HG03159 (cell line): ENCODE results near the gene VPS11.
"Not testable (repeated sequence)": the region's sequence is repeated elsewhere in the genome, so short reads cannot be mapped to it uniquely, and the experiment has no call there.

Source experiments
- ATAC-seq: cut with Tn5 transposase; IDR thresholded peaks from one replicate; pipeline ENCODE4 v1.9.1; 2021; ENCODE audit warnings: mild to moderate bottlenecking, moderate library complexity; ENCODE audit not compliant: unreplicated experiment

Gene VPS11

GRCh38 chr11:119034813-119035212 is 32.8 kb upstream of the VPS11 start:
- no peak for ATAC-seq

DNA sequence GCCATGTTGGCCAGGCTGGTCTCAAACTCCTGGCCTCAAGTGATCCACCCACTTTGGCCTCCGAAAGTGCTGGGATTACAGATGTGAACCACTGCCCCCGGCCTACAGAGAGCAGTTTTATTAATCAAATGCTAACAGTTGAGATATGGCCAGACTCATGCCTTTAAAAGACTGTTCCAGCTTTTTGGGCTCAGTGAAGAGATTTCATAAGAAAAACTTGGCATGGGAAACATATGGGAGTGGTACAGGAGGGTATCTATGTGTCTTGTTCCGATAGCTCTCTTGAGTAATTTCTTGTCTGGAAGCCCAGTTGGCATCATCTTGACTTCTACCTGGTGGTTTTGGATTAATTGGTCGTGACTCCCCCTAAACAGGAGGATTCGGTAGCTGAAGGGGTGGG is 28.7 kb upstream of the VPS11 start:
- no peak for ATAC-seq

GRCh38 chr11:119039471-119039870 is 28.1 kb upstream of the VPS11 start:
- not testable (repeated sequence) for ATAC-seq

GRCh38 chr11:119041821-119042514 is 25.6 kb upstream of the VPS11 start:
- no peak for ATAC-seq

GRCh38 chr11:119042927-119043326 is 24.7 kb upstream of the VPS11 start:
- no peak for ATAC-seq

DNA sequence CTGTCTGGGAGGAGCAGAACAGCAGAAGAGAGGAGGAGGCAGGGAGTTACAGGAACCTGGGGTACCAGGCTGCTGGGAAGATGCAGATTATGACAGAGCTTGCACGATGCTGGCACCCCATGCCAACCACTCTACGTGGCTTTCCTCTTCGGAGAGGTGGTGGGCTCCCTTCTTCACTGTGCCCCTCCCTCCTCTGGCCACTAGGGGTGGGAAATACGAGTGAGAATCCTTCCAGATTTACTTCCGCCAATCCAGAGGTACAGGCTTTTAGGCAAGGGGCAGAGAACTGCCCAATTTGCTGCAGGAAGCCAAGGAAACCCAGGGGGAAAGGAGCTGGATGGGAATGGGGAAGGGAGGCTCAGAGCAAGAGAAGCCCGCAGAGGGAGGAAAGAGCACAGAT is 22.9 kb upstream of the VPS11 start:
- no peak for ATAC-seq

GRCh38 chr11:119046489-119046888 is 21.1 kb upstream of the VPS11 start:
- ATAC-seq = no peak

- no peak for ATAC-seq
Observed at GRCh38 chr11:119047205-119047604, 20.4 kb upstream of the VPS11 start.

DNA sequence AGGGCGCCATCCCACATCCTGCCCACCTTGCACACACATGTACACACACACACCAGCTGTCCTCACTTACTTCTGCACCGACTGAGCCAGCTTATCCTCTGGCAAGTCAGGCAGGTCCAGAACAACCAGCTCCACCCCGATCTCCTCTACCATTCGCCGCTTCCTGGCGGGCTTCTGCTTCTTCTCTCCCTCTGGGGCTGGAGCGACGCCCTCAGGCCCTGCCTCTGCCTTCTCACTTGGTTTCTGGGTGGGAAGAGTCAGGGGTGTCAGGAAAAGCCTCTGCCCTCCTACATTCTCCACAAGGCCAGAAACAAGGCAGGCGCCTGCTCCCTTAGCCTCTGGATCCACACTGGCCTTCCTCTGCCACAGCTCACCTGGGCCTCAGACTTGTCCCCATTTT is 19.0 kb upstream of the VPS11 start:
- no peak for ATAC-seq

DNA sequence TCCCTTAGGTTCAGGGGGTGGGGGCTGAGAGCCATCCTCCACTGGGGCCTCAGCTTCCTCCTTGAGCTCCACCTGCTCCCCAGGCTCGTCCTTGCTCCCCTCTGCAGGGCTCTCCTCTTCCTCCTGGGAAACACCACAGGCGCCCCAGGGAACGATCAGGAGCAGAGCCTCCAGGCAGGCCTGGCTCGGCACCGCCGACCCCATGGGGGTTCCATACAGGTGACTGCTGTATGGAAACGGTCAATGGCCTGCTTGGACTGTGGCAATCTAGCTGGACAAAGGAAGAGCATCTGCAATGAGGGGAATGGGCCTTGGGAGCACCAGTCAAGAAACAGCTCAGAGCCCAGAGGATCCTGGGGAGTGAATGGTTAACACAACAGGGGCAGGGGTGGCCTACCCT is 18.5 kb upstream of the VPS11 start:
- no peak for ATAC-seq

- ATAC-seq = no peak
Observed at GRCh38 chr11:119051440-119052162, 16.0 kb upstream of the VPS11 start.

DNA sequence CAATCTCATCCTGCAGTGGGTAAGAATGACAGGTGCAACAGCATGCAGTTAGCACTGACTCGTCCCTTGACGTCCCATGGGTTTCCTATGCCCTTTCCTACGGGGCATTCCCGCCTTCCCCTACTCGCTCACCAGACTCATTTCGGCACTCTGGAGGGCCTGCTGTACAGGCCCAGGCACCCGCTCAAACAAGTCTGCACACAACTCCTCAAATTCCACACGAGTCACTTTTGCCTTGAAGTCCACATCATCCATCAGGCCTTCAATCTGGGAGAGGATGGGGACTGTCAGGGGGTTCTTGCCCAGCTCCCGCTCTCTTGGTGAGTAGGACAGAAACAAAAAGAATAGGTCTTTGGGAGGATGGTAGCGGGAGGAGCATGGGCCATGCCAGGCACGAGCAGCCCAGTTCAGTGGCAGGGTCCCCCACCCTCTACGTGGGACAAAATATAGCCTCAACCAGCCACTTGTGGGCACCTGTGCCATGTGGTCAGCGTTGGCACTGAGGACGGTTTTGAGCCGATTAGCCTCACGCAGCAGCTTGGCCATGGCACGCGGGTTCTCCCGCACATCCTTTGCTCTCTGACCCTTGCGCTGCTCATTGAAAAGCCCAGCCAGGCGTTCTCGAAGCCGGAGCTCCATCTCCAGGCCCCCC is 15.3 kb upstream of the VPS11 start:
- ATAC-seq = no peak

- no peak for ATAC-seq
Observed at GRCh38 chr11:119054418-119054817, 13.2 kb upstream of the VPS11 start.

- no peak for ATAC-seq
Observed at GRCh38 chr11:119055901-119056300, 11.7 kb upstream of the VPS11 start.

DNA sequence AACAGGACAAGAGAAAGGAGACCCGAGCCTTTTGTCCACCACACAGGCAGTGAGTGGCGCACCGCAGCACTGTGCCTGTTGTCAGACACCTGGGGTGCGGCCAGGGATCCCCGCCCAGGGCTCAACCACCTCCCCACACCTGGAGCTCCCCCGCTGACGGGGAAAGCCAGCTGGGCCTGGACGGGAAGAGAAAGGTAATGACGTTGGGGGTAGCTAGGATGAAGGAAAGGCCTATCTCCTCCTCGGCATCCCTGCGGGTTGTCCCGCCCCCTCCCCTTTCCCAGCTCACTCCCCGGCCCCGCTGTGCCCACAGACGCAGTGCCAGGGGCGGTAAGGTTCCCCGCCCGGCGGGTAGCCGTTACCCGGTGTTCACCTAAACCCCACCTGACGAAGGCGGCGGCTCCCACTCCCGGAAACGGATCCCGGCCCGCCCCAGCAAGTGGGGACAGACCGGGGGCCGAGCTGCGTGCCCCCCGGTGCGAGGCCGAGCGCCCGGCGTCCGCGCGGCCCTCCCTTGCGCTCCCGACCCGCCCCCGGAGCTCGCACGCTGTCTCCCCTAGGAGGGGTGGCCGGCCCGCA is 11.1 kb upstream of the VPS11 start:
- ATAC-seq = peak; percentile 8

DNA sequence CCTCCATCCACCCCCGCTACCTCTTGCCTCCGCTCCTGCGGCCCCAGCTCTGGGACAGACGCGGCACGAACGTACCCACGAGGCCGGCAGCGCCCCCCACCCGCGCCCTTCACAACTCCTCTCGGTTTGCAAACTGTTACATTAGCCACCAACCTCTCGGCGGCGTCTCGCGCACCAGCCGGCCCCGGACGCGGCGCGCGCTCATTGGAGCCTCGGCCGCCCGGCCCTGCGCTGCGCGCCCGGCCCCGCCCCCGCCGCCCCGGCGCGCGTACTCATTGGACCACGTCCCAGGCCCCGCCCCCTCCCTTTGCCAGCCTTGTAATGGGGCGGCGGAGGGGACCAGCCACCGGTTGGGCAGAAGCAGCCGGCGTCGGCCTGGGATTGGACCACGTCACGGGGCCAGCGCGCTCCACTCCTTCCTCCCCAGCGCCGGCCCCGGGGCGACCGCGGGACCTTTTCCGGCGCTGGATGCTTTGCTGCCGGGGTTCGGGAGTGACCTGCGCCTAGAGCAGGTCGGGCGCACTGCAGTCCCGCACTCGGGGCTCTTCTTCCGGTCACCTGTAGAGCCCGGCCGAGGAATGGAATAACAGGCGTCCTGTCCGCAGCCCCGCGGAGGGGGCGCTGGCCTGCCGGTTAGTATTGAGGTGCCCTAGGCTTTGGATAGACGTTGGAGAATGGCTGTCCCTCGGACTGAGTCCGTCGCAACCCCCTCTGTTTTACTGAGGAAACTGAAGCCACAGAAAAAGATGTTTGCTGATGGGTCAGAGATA is 10.4 kb upstream of the VPS11 start, which contains the start of gene HYOU1:
Gene HYOU1 (minus strand): TSS at position 206 of the 770 bp plus-strand sequence. CDS start 1,045 bp downstream, outside the sequence.
- ATAC-seq = peak; percentile 86

- not testable (repeated sequence) for ATAC-seq
Observed at GRCh38 chr11:119059128-119059527, 8.5 kb upstream of the VPS11 start.

DNA sequence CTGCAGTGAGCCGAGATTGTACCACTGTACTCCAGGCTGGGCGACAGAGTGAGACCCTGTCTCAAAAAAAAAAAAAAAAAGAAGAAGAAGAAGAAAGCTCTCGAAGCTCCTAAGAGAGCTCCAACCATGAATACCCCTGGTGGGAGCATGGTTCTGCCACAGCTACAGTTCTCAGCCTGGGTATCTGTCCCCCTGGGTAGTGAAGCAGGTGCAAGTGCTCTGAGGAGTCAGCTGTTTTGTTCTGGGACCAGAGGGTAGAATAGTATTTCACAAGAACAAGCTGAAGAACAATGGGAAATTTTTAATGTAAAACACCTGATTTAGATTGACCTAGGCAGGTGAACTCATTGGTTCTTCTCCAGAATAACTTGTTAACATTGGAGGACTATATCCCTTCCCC is 6.4 kb upstream of the VPS11 start:
- ATAC-seq = no peak

GRCh38 chr11:119062779-119063178 is 4.8 kb upstream of the VPS11 start:
- no peak for ATAC-seq

DNA sequence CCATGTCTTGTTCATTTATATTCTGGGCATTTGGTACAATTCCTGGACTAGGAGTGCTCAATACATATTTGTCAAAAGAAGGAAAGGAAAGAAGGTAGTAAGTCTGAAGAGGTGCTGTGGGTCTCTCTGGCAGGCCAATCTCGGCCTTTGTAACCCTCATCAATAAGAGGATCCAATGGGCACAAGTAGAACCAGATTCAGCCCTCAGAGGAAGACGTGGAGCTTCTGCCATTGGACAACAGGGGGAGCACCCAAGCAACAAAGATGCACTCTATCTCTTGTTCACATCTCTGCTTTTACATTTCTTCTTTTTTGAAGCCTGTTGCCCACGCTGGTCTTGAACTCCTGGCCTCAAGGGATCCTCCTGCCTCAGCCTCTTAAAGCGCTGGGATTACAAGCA is 2.2 kb upstream of the VPS11 start:
- ATAC-seq = no peak

GRCh38 chr11:119077839-119078238 is 10.2 kb downstream of the VPS11 start:
- no peak for ATAC-seq
